ENCODE measurements around the gene PRUNE2. TPM values are rescaled to one million over a fixed set of nuclear protein-coding genes. Genes with fewer than 3 reads are reported as not detected.

The PRUNE2 gene
- total RNA-seq, 2 experiments from 2014 or later: 0.38 to 0.44 TPM

GRCh38 chr9:76690246-76690972, 215.5 kb downstream of the PRUNE2 start:
- intact Hi-C loops (cut with micrococcal nuclease; ENCODE audit: unreplicated experiment): no loop called here
- Histone ChIP-seq H3K27ac (ENCODE audit: low read depth, low read length, poor library complexity, severe bottlenecking) (no peak overlapping the region), H2AFZ (ENCODE audit: low read length) (no peak overlapping the region), H3K4me2 (ENCODE audit: low read length) (no peak overlapping the region), H3K36me3 (ENCODE audit: insufficient read depth, low read length) (no peaks in the 10 kb centered on the region), H3K9me2 (ENCODE audit: insufficient read depth, low read length) (no peaks in the 10 kb centered on the region), H4K20me1 (ENCODE audit: insufficient read depth, low read length) (no peaks in the 10 kb centered on the region), H3K4me1 (ENCODE audit: insufficient read depth, low read length, poor library complexity, severe bottlenecking) (no peaks in the 10 kb centered on the region), H3K9me3 (ENCODE audit: low read length) (no peaks in the 10 kb centered on the region), H3K4me3 (ENCODE audit: low read depth, low read length, poor library complexity, severe bottlenecking) (no peak overlapping the region), H3K79me2 (ENCODE audit: insufficient read depth, low read depth, low read length) (no peaks in the 10 kb centered on the region)
- BruUV-seq (replicated peaks): no TSS peak
- no peak for TF ChIP-seq EZH2phosphoT487 (IDR thresholded peaks at IDR 0.05; ENCODE audit: borderline replicate concordance, low read depth, low read length)
- TF ChIP-seq, protein P1, sequence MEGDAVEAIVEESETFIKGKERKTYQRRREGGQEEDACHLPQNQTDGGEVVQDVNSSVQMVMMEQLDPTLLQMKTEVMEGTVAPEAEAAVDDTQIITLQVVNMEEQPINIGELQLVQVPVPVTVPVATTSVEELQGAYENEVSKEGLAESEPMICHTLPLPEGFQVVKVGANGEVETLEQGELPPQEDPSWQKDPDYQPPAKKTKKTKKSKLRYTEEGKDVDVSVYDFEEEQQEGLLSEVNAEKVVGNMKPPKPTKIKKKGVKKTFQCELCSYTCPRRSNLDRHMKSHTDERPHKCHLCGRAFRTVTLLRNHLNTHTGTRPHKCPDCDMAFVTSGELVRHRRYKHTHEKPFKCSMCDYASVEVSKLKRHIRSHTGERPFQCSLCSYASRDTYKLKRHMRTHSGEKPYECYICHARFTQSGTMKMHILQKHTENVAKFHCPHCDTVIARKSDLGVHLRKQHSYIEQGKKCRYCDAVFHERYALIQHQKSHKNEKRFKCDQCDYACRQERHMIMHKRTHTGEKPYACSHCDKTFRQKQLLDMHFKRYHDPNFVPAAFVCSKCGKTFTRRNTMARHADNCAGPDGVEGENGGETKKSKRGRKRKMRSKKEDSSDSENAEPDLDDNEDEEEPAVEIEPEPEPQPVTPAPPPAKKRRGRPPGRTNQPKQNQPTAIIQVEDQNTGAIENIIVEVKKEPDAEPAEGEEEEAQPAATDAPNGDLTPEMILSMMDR (conservative IDR thresholded peaks at IDR 0.05; ENCODE audit: low read length): no peak
- POLR2A ChIA-PET: interaction anchor here (0.6 to 1.5 kb wide), 4 partner anchors 9 to 376 kb away, joined by 3 to 6 read pairs (median 3); no protein-coding TSS in a partner anchor
- CTCF ChIA-PET (ENCODE audit: unreplicated experiment): no interaction called here
- no peak for DNase-seq (ENCODE audit: low spot score)

DNA sequence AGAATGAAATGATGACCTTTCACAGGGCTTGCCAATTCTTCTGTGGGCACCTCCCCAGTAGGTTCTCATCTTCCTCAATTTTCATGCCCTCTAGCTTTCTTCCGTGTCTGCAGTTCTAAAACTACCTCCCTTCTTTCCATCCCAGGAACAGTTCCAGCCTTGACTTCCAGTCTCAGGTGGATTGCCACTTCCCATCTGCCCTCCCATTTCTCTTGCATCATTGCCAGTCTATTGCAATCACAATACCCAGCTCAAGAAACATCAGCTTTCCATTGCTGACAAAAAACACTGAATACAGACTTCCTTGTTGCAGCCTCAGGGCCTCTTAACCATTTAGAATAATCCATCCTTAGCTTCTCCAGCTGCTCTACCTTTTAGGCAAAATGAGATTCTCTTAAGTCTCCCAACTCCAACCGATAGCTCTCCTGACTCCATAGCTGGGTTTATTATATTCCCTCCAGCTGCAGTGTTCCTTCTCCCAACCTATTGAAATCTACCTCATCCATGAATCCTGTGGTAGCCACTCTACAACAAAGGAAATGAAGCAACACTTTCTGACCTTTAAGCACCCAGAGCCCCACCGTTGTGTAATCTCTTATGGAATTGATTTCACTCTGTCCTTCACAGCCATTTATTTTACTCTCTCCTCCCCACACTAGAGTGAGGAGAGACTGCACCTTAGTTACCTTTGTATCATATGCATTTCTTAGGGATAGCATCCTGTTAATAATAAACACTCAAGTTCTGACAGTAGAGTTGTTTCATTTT, 217.3 kb downstream of the PRUNE2 start:
- Histone ChIP-seq H4K20me1 (ENCODE audit: insufficient read depth, low read length) (no peaks in the 10 kb centered on the region), H3K4me3 (ENCODE audit: low read depth, low read length, poor library complexity, severe bottlenecking) (no peak overlapping the region), H2AFZ (ENCODE audit: low read length) (no peak overlapping the region), H3K9me2 (ENCODE audit: insufficient read depth, low read length) (no peaks in the 10 kb centered on the region), H3K4me2 (ENCODE audit: low read length) (no peak overlapping the region), H3K79me2 (ENCODE audit: insufficient read depth, low read depth, low read length) (no peaks in the 10 kb centered on the region), H3K4me1 (ENCODE audit: insufficient read depth, low read length, poor library complexity, severe bottlenecking) (no peaks in the 10 kb centered on the region), H3K27ac (ENCODE audit: low read depth, low read length, poor library complexity, severe bottlenecking) (no peak overlapping the region), H3K9me3 (ENCODE audit: low read length) (no peaks in the 10 kb centered on the region), H3K36me3 (ENCODE audit: insufficient read depth, low read length) (no peaks in the 10 kb centered on the region)
- ChIA-PET POLR2A (interaction anchor here (1.3 kb wide), 1 partner anchor 14 kb away, joined by 3 read pairs; no protein-coding TSS in a partner anchor), CTCF (ENCODE audit: unreplicated experiment) (no interaction called here)
- no peak for DNase-seq (ENCODE audit: low spot score)
- BruUV-seq (replicated peaks): no TSS peak
- TF ChIP-seq EZH2phosphoT487 (IDR thresholded peaks at IDR 0.05; ENCODE audit: borderline replicate concordance, low read depth, low read length): no peak
- TF ChIP-seq, protein P1 (conservative IDR thresholded peaks at IDR 0.05; ENCODE audit: low read length): no peak
- intact Hi-C loops (cut with micrococcal nuclease; ENCODE audit: unreplicated experiment): no loop called here

Data from OCI-LY7 (cell line).